Trophoblast cell (in vitro differentiated cells and primary cell): Measurements from ENCODE around the gene PAX5.

ENCODE experiments used
- DNase-seq, 2 donors: peaks; one replicate each; pipeline ENCODE4 v3.0.0-alpha.2; 2016
- H2AFZ ChIP-seq: 2 replicates; pipeline ENCODE4 v1.6.1; 2013; ENCODE audit warnings: low read length, moderate library complexity, mild to moderate bottlenecking; ENCODE audit not compliant: insufficient read depth, poor library complexity
- H2AK5ac ChIP-seq: 2 replicates; pipeline ENCODE4 v1.6.1; 2013; ENCODE audit warnings: mild to moderate bottlenecking, low read length
- H2BK120ac ChIP-seq: 2 replicates; pipeline ENCODE4 v1.6.1; 2013; ENCODE audit warnings: low read length, mild to moderate bottlenecking, moderate library complexity; ENCODE audit not compliant: insufficient read depth, poor library complexity
- H2BK12ac ChIP-seq: 2 replicates; pipeline ENCODE4 v1.6.1; 2013; ENCODE audit warnings: mild to moderate bottlenecking, low read length, moderate library complexity
- H2BK5ac ChIP-seq: 2 replicates; pipeline ENCODE4 v1.6.1; 2013; ENCODE audit warnings: low read length, low read depth, moderate library complexity, mild to moderate bottlenecking; ENCODE audit not compliant: poor library complexity
- H3K14ac ChIP-seq: 2 replicates; pipeline ENCODE4 v1.6.1; 2013; ENCODE audit warnings: mild to moderate bottlenecking, low read length
- H3K18ac ChIP-seq: 2 replicates; pipeline ENCODE4 v1.6.1; 2013; ENCODE audit warnings: mild to moderate bottlenecking, low read length
- H3K23ac ChIP-seq: 2 replicates; pipeline ENCODE4 v1.6.1; 2013; ENCODE audit warnings: low read length
- H3K27ac ChIP-seq: 2 replicates; pipeline ENCODE4 v1.5.1; 2013; ENCODE audit warnings: low read depth, mild to moderate bottlenecking, inconsistent platforms, low read length, moderate library complexity
- H3K27me3 ChIP-seq: 2 replicates; pipeline ENCODE4 v1.6.1; 2013; ENCODE audit warnings: inconsistent platforms, mild to moderate bottlenecking, low read length, moderate library complexity; ENCODE audit not compliant: insufficient read depth
- H3K36me3 ChIP-seq, 2 experiments: 1 replicate in 1 of 2; 2 replicates in 1 of 2; pipeline ENCODE4 v1.6.1; 2013; ENCODE audit warnings: low read length in 2 of 2, mild to moderate bottlenecking in 2 of 2, moderate library complexity in 1 of 2; ENCODE audit not compliant: insufficient read depth in 2 of 2, control insufficient read depth in 1 of 2
- H3K4ac ChIP-seq: 2 replicates; pipeline ENCODE4 v1.6.1; 2013; ENCODE audit warnings: low read depth, mild to moderate bottlenecking, low read length, moderate library complexity
- H3K4me1 ChIP-seq, 2 experiments: 1 replicate in 1 of 2; 2 replicates in 1 of 2; pipeline ENCODE4 v1.6.1; 2013; ENCODE audit warnings: low read length in 2 of 2, mild to moderate bottlenecking in 2 of 2, moderate library complexity in 1 of 2; ENCODE audit not compliant: insufficient read depth in 2 of 2, control insufficient read depth in 1 of 2
- H3K4me2 ChIP-seq: 2 replicates; pipeline ENCODE4 v1.6.1; 2013; ENCODE audit warnings: inconsistent platforms, mild to moderate bottlenecking, low read length, moderate library complexity
- H3K4me3 ChIP-seq: 2 replicates; pipeline ENCODE4 v1.5.1; 2013; ENCODE audit warnings: mild to moderate bottlenecking, low read depth, low read length, inconsistent platforms
- H3K79me1 ChIP-seq: one replicate; pipeline ENCODE4 v1.6.1; 2013; ENCODE audit warnings: low read length
- H3K79me2 ChIP-seq: 2 replicates; pipeline ENCODE4 v1.6.1; 2013; ENCODE audit warnings: low read length, mild to moderate bottlenecking; ENCODE audit not compliant: control insufficient read depth, insufficient read depth, poor library complexity
- H3K9ac ChIP-seq: 2 replicates; pipeline ENCODE4 v1.6.1; 2013; ENCODE audit warnings: mild to moderate bottlenecking, low read length
- H3K9me3 ChIP-seq: 2 replicates; pipeline ENCODE4 v1.6.1; 2013; ENCODE audit warnings: low read depth, mild to moderate bottlenecking, control low read depth, inconsistent platforms, low read length; ENCODE audit not compliant: insufficient read depth
- H4K12ac ChIP-seq: 2 replicates; pipeline ENCODE4 v1.6.1; 2013; ENCODE audit warnings: low read depth, mild to moderate bottlenecking, low read length, moderate library complexity
- H4K8ac ChIP-seq: 2 replicates; pipeline ENCODE4 v1.6.1; 2013; ENCODE audit warnings: low read depth, mild to moderate bottlenecking, low read length, moderate library complexity
- H4K91ac ChIP-seq: one replicate; pipeline ENCODE4 v1.6.1; 2013; ENCODE audit warnings: low read depth, mild to moderate bottlenecking, low read length, moderate library complexity
- WGBS: extraction: QIAGEN DNeasy Blood & Tissue Kit; methylation state at CpG from one replicate; pipeline ENCODE4 v1.1.7; 2013; ENCODE audit warnings: missing lambda C conversion rate; ENCODE audit not compliant: insufficient read length, insufficient coverage; ENCODE audit errors: extremely low coverage; 5-methylcytosine and 5-hydroxymethylcytosine counted together

PAX5 gene

GRCh38 chr9:36862206-36863145 is 171.6 kb downstream of the PAX5 start:
- no peak overlapping the region for H4K91ac ChIP-seq
- H3K27me3 ChIP-seq, result no peaks in the 10 kb centered on the region
- no peak overlapping the region for H2AFZ ChIP-seq
- no peak overlapping the region for H3K4ac ChIP-seq
- no peak overlapping the region for H3K18ac ChIP-seq
- no peaks in the 10 kb centered on the region for H3K79me2 ChIP-seq
- no peak overlapping the region for H2BK5ac ChIP-seq
- no peak overlapping the region for H3K14ac ChIP-seq
- H2AK5ac ChIP-seq, result no peak overlapping the region
- peaks cover 9 to 11% of the 10 kb centered on the region in 2 experiments for H3K4me1 ChIP-seq
- no peak overlapping the region for H2BK12ac ChIP-seq
- DNase-seq, result peak; percentile 24 to 67
- no peak overlapping the region for H2BK120ac ChIP-seq
- no peak overlapping the region for H3K9ac ChIP-seq
- no peak overlapping the region for H4K8ac ChIP-seq
- no peaks in the 10 kb centered on the region for H3K79me1 ChIP-seq
- H3K23ac ChIP-seq, result no peak overlapping the region
- no peak overlapping the region for H3K4me2 ChIP-seq
- H3K4me3 ChIP-seq, result no peak overlapping the region
- H3K9me3 ChIP-seq, result peaks cover 2% of the 10 kb centered on the region
- no peak overlapping the region for H4K12ac ChIP-seq
- WGBS, result no CpG with 5 or more reads among the region's 21 CpGs
- H3K36me3 ChIP-seq, result no peaks in the 10 kb centered on the region
- H3K27ac ChIP-seq, result no peak overlapping the region

- H4K8ac ChIP-seq, result no peak overlapping the region
- no peak overlapping the region for H3K4me2 ChIP-seq
- no peak overlapping the region for H2BK12ac ChIP-seq
- H3K79me1 ChIP-seq, result no peaks in the 10 kb centered on the region
- H3K79me2 ChIP-seq, result no peaks in the 10 kb centered on the region
- no peak overlapping the region for H3K4me3 ChIP-seq
- peaks cover 1% of the 10 kb centered on the region for H3K9me3 ChIP-seq
- H2AFZ ChIP-seq, result no peak overlapping the region
- no peak overlapping the region for H2AK5ac ChIP-seq
- peaks cover 9 to 11% of the 10 kb centered on the region in 2 experiments for H3K4me1 ChIP-seq
- no peak overlapping the region for H2BK5ac ChIP-seq
- H3K27me3 ChIP-seq, result no peaks in the 10 kb centered on the region
- no CpG with 5 or more reads among the region's 7 CpGs for WGBS
- H3K14ac ChIP-seq, result no peak overlapping the region
- no peak for DNase-seq
- H2BK120ac ChIP-seq, result no peak overlapping the region
- H3K23ac ChIP-seq, result no peak overlapping the region
- no peaks in the 10 kb centered on the region for H3K36me3 ChIP-seq
- no peak overlapping the region for H3K9ac ChIP-seq
- H4K91ac ChIP-seq, result no peak overlapping the region
- no peak overlapping the region for H4K12ac ChIP-seq
- no peak overlapping the region for H3K18ac ChIP-seq
- H3K27ac ChIP-seq, result no peak overlapping the region
- H3K4ac ChIP-seq, result no peak overlapping the region
Measured at GRCh38 chr9:36861528-36862205, 172.4 kb downstream of the PAX5 start.

DNA sequence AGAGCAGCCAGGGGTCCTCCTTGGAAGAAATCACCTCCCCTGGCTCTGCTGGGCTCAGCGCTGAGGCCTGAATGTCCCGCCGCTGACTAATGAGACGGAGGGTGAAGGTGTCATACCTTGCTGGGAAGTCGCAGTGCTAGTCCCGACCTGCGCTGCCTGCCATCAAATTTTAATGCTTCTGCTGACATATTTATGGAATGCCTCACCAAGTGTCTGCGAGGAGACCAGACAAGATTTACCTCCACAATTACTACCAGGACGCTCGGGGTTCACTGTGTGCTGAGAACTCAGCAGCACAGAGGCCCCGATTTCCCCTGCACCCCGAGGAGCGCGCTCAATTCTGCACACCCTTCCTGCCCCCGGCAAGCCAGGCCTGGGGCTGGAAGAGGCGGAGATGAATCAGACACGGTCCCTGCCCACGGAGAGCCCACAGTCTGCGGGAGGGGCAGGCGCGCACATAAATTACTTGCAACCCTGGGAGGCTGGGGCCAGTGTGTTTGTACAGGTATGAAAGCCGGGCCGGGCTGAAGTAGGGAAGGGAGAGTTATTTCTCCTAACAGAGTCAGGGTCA is 175.2 kb downstream of the PAX5 start:
- Histone ChIP-seq H3K79me1 (no peaks in the 10 kb centered on the region), H3K4me3 (no peak overlapping the region), H3K14ac (no peak overlapping the region), H3K18ac (no peak overlapping the region), H2AFZ (no peak overlapping the region), H3K4ac (no peak overlapping the region), H3K23ac (no peak overlapping the region), H2BK120ac (no peak overlapping the region), H4K12ac (no peak overlapping the region), H3K9me3 (no peaks in the 10 kb centered on the region), H4K91ac (no peak overlapping the region), H2BK12ac (no peak overlapping the region), H3K36me3 (no peaks in the 10 kb centered on the region), H3K9ac (no peak overlapping the region), H3K27ac (peak overlapping the region; percentile 19), H2AK5ac (no peak overlapping the region), H3K4me2 (no peak overlapping the region), H3K79me2 (no peaks in the 10 kb centered on the region), H2BK5ac (peak overlapping the region; percentile 21), H3K4me1 (peaks cover 9 to 11% of the 10 kb centered on the region in 2 experiments), H4K8ac (no peak overlapping the region), H3K27me3 (no peaks in the 10 kb centered on the region)
- no CpG with 5 or more reads among the region's 23 CpGs for WGBS
- peak; percentile 89 to 91 for DNase-seq

DNA sequence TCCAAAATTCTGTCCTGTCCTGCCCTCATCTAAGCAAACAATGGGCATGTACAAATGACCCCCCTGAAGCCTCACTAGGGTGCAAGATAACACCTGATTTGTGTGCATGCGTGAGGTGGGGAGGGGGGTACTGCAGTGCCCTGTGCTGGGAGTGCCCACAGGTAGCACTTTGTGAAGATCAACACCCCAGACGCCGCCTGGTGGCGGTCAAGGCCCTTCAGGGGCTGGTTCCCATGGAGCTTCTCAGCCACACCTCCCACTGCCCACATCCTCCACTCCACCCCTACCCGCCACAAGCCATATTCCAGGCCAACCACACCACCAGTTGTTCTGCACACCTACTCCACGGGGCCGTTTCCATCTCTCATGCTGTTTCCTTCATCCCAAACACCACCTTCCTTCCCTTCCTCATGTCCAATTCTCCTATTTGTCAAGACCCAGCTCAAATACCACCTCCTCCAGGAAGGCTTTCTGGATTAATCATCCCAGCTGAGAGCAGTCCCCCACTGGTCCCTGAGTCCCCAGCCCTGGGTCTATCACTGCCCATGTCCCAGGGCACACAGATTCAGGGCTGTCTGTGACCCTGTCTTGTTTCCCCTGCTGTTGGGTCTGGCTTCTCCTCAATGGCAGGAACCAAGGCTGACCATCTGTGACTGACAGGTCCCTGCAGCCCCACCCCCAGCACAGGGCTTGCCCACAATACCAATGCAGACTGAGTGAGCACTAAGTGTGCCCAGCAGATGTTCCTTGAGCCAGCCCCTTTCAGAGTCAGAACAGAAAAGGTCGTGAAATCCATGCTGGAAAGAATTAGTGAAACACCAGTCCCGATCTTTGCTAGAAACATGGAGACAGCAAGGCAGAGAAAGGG is 178.4 kb downstream of the PAX5 start:
- Histone ChIP-seq H3K27ac (no peak overlapping the region), H4K8ac (no peak overlapping the region), H3K4me3 (no peak overlapping the region), H3K79me2 (no peaks in the 10 kb centered on the region), H2BK5ac (no peak overlapping the region), H2AK5ac (no peak overlapping the region), H3K27me3 (no peaks in the 10 kb centered on the region), H3K18ac (no peak overlapping the region), H3K4ac (no peak overlapping the region), H3K23ac (no peak overlapping the region), H3K36me3 (no peaks in the 10 kb centered on the region), H3K9me3 (no peaks in the 10 kb centered on the region), H4K91ac (no peak overlapping the region), H3K4me1 (peaks cover 9 to 11% of the 10 kb centered on the region in 2 experiments), H2BK12ac (no peak overlapping the region), H4K12ac (no peak overlapping the region), H3K79me1 (no peaks in the 10 kb centered on the region), H3K14ac (no peak overlapping the region), H3K9ac (no peak overlapping the region), H3K4me2 (no peak overlapping the region), H2BK120ac (no peak overlapping the region), H2AFZ (no peak overlapping the region)
- whole genome bisulfite sequencing, result no CpG with 5 or more reads among the region's 9 CpGs
- DNase-seq, result peak; percentile 10 to 47
